ENCODE measurements around the gene MAGI2.

DNA sequence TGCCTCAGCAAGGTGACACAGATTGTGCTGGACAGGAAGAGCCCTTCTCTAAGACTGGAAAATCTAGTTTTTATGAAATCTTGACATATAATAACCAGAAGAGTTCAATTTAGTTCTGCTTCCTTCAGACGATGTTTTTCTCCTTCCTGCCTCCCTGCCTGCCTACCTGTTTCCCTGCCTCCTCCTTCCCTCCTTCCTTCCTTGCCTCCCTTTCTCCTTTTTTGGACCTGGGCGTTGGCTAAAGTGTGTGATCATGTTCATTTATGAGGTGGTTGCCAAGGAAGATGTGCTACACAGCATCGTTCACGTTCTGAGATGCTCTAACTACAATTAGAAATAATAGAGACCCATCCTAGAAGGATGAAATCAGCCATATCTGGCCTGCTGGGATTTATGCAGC is 1430.3 kb downstream of the MAGI2 start:
- TF ChIP-seq, protein P1, sequence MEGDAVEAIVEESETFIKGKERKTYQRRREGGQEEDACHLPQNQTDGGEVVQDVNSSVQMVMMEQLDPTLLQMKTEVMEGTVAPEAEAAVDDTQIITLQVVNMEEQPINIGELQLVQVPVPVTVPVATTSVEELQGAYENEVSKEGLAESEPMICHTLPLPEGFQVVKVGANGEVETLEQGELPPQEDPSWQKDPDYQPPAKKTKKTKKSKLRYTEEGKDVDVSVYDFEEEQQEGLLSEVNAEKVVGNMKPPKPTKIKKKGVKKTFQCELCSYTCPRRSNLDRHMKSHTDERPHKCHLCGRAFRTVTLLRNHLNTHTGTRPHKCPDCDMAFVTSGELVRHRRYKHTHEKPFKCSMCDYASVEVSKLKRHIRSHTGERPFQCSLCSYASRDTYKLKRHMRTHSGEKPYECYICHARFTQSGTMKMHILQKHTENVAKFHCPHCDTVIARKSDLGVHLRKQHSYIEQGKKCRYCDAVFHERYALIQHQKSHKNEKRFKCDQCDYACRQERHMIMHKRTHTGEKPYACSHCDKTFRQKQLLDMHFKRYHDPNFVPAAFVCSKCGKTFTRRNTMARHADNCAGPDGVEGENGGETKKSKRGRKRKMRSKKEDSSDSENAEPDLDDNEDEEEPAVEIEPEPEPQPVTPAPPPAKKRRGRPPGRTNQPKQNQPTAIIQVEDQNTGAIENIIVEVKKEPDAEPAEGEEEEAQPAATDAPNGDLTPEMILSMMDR (conservative IDR thresholded peaks at IDR 0.05 in 1 of 2, IDR thresholded peaks at IDR 0.05 in 1 of 2; ENCODE audit: extremely low read depth in 1 of 2, insufficient read depth in 1 of 2, low read depth in 1 of 2, low read length in 2 of 2): no peak
- TF ChIP-seq EZH2 (IDR thresholded peaks at IDR 0.05; ENCODE audit: borderline replicate concordance, low read length): no peak
